Astrocyte (in vitro differentiated cells and primary cell): ENCODE data around the gene VPS8. TPM values are rescaled to one million over a fixed set of nuclear protein-coding genes. Genes with fewer than 3 reads are reported as not detected.

Experiments
- DNase-seq: peaks from one replicate; pipeline ENCODE4 v3.0.0-alpha.2; 2010; ENCODE audit warnings: low read depth
- FAIRE-seq: peaks from 2 replicates; lab custom pipeline; 2011; peaks lifted over from hg19 to GRCh38; lab: Jason Lieb, UNC
- H2AFZ ChIP-seq: 2 replicates; pipeline ENCODE4 v1.6.0; 2012; ENCODE audit warnings: low read depth, low read length, inconsistent platforms
- H3K27ac ChIP-seq: 2 replicates; pipeline ENCODE4 v1.5.1; 2011; ENCODE audit warnings: low read depth, low read length, inconsistent platforms
- H3K27me3 ChIP-seq: 2 replicates; pipeline ENCODE4 v1.6.0; 2011; ENCODE audit warnings: low read length, inconsistent platforms; ENCODE audit not compliant: insufficient read depth
- H3K36me3 ChIP-seq: 2 replicates; pipeline ENCODE4 v1.5.1; 2011; ENCODE audit warnings: low read length, inconsistent platforms; ENCODE audit not compliant: insufficient read depth
- H3K4me1 ChIP-seq: 2 replicates; pipeline ENCODE4 v1.5.1; 2011; ENCODE audit warnings: low read length, inconsistent platforms; ENCODE audit not compliant: insufficient read depth
- H3K4me2 ChIP-seq: 2 replicates; pipeline ENCODE4 v1.6.0; 2012; ENCODE audit warnings: low read length, inconsistent platforms
- H3K4me3 ChIP-seq: 2 replicates; pipeline ENCODE4 v1.5.1; 2011; ENCODE audit warnings: low read depth, mild to moderate bottlenecking, low read length, inconsistent platforms; ENCODE audit not compliant: insufficient read depth
- H3K79me2 ChIP-seq: 2 replicates; pipeline ENCODE4 v1.6.0; 2012; ENCODE audit warnings: mild to moderate bottlenecking, low read length, inconsistent platforms; ENCODE audit not compliant: insufficient read depth
- H3K9ac ChIP-seq: 2 replicates; pipeline ENCODE4 v1.6.0; 2012; ENCODE audit warnings: mild to moderate bottlenecking, low read length, inconsistent platforms
- H3K9me3 ChIP-seq: 2 replicates; pipeline ENCODE4 v1.5.1; 2012; ENCODE audit warnings: low read depth, mild to moderate bottlenecking, low read length, inconsistent platforms; ENCODE audit not compliant: insufficient read depth
- H4K20me1 ChIP-seq: 2 replicates; pipeline ENCODE4 v1.6.0; 2012; ENCODE audit warnings: low read length, inconsistent platforms; ENCODE audit not compliant: insufficient read depth
- H3K27ac Mint-ChIP-seq: one replicate; pipeline ENCODE4 v1.8.0; 2021; ENCODE audit warnings: mild to moderate bottlenecking, mixed read lengths; ENCODE audit not compliant: unreplicated experiment
- H3K27me3 Mint-ChIP-seq: one replicate; pipeline ENCODE4 v1.8.0; 2021; ENCODE audit warnings: low read depth, mixed read lengths; ENCODE audit not compliant: unreplicated experiment
- H3K36me3 Mint-ChIP-seq: one replicate; pipeline ENCODE4 v1.8.0; 2021; ENCODE audit warnings: low read depth, mixed read lengths; ENCODE audit not compliant: unreplicated experiment
- H3K4me1 Mint-ChIP-seq: one replicate; pipeline ENCODE4 v1.8.0; 2021; ENCODE audit warnings: low read depth, mixed read lengths; ENCODE audit not compliant: unreplicated experiment
- H3K4me3 Mint-ChIP-seq: one replicate; pipeline ENCODE4 v1.8.0; 2021; ENCODE audit warnings: mild to moderate bottlenecking, moderate library complexity, mixed read lengths; ENCODE audit not compliant: unreplicated experiment
- H3K9me3 Mint-ChIP-seq: one replicate; pipeline ENCODE4 v1.8.0; 2021; ENCODE audit warnings: mild to moderate bottlenecking, mixed read lengths; ENCODE audit not compliant: unreplicated experiment
- EZH2 ChIP-seq: IDR thresholded peaks from 2 replicates; pipeline ENCODE4 v1.6.1; 2012; ENCODE audit warnings: mild to moderate bottlenecking, low read length, inconsistent platforms; ENCODE audit not compliant: insufficient read depth
- total RNA-seq: library from RNA; stranded (reverse); gene quantifications from 2 replicates; pipeline ENCODE4 v1.2.1, GENCODE V29; 2021
- TF ChIP-seq, protein P1 (sequence below): IDR thresholded peaks from 2 replicates; pipeline ENCODE4 v1.5.1; 2011; ENCODE audit warnings: low read depth, mild to moderate bottlenecking, inconsistent platforms, low read length, moderate library complexity; ENCODE audit not compliant: insufficient read depth

Gene VPS8
- total RNA-seq, 1 donor from 2014 or later: 40.7 TPM

- Histone ChIP-seq H3K4me3 (no peak overlapping the region), H3K27ac (no peak overlapping the region), H3K36me3 (no peaks in the 10 kb centered on the region), H4K20me1 (no peaks in the 10 kb centered on the region), H2AFZ (no peak overlapping the region), H3K4me1 (peaks cover 5% of the 10 kb centered on the region), H3K9ac (no peak overlapping the region), H3K9me3 (no peaks in the 10 kb centered on the region), H3K4me2 (no peak overlapping the region), H3K79me2 (no peaks in the 10 kb centered on the region), H3K27me3 (peaks cover 3% of the 10 kb centered on the region)
- H3K36me3 Mint-ChIP-seq: no peaks in the 10 kb centered on the region
- peaks cover 29% of the 10 kb centered on the region for H3K27me3 Mint-ChIP-seq
- TF ChIP-seq, protein P1, sequence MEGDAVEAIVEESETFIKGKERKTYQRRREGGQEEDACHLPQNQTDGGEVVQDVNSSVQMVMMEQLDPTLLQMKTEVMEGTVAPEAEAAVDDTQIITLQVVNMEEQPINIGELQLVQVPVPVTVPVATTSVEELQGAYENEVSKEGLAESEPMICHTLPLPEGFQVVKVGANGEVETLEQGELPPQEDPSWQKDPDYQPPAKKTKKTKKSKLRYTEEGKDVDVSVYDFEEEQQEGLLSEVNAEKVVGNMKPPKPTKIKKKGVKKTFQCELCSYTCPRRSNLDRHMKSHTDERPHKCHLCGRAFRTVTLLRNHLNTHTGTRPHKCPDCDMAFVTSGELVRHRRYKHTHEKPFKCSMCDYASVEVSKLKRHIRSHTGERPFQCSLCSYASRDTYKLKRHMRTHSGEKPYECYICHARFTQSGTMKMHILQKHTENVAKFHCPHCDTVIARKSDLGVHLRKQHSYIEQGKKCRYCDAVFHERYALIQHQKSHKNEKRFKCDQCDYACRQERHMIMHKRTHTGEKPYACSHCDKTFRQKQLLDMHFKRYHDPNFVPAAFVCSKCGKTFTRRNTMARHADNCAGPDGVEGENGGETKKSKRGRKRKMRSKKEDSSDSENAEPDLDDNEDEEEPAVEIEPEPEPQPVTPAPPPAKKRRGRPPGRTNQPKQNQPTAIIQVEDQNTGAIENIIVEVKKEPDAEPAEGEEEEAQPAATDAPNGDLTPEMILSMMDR: peak; percentile 87
- TF ChIP-seq EZH2: no peak
- no peaks in the 10 kb centered on the region for H3K9me3 Mint-ChIP-seq
- peak; percentile 43 for FAIRE-seq
- DNase-seq: peak; percentile 88
- no peak overlapping the region for H3K27ac Mint-ChIP-seq
- H3K4me1 Mint-ChIP-seq: peaks cover 9% of the 10 kb centered on the region
- H3K4me3 Mint-ChIP-seq: no peak overlapping the region
Observed at GRCh38 chr3:184777566-184778356, 34.2 kb upstream of the VPS8 start.

GRCh38 chr3:184778426-184779332 is 33.3 kb upstream of the VPS8 start:
- no peak overlapping the region for H3K4me3 Mint-ChIP-seq
- H3K36me3 Mint-ChIP-seq: no peaks in the 10 kb centered on the region
- DNase-seq (no peak), FAIRE-seq (no peak)
- H3K9me3 ChIP-seq: no peaks in the 10 kb centered on the region
- no peak overlapping the region for H3K27ac ChIP-seq
- no peak overlapping the region for H3K27ac Mint-ChIP-seq
- no peak for TF ChIP-seq EZH2
- TF ChIP-seq, protein P1: no peak
- no peaks in the 10 kb centered on the region for H3K79me2 ChIP-seq
- H3K4me1 ChIP-seq: peaks cover 6% of the 10 kb centered on the region
- H3K4me3 ChIP-seq: no peak overlapping the region
- no peaks in the 10 kb centered on the region for H4K20me1 ChIP-seq
- peaks cover 17% of the 10 kb centered on the region for H3K4me1 Mint-ChIP-seq
- H3K27me3 Mint-ChIP-seq: peaks cover 33% of the 10 kb centered on the region
- no peaks in the 10 kb centered on the region for H3K36me3 ChIP-seq
- no peak overlapping the region for H3K9ac ChIP-seq
- H3K9me3 Mint-ChIP-seq: no peaks in the 10 kb centered on the region
- peaks cover 3% of the 10 kb centered on the region for H3K27me3 ChIP-seq
- peak overlapping the region; percentile 38 for H3K4me2 ChIP-seq
- H2AFZ ChIP-seq: peak overlapping the region; percentile 13
